Measurements from ENCODE around the gene HCN3. TPM values are rescaled to one million over a fixed set of nuclear protein-coding genes. Genes with fewer than 3 reads are reported as not detected.
"Not testable (repeated sequence)": the region's sequence is repeated elsewhere in the genome, so short reads cannot be mapped to it uniquely, and the experiment has no call there.

HCN3 gene
- total RNA-seq, 1 donor from 2014 or later = 0.40 TPM

GRCh38 chr1:155284476-155284875 lies 7.2 kb downstream of the HCN3 start:
- DNase-seq (ENCODE audit: low read depth, low spot score) = no peak

DNA sequence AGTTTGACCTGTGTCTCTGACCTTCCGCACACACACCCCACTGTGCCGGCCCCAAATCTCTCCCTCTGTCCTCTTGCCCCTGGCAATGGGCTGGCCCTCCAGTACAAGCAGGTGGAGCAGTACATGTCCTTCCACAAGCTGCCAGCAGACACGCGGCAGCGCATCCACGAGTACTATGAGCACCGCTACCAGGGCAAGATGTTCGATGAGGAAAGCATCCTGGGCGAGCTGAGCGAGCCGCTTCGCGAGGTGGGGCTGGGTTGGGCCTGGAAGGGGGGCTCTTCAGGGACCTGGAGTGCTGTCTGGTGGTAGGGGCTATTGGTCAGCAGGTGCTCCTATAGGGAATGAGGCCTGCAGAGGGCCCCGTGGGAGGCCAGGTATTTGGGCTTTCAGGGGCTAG lies 7.8 kb downstream of the HCN3 start:
- no peak for DNase-seq (ENCODE audit: low read depth, low spot score)

- DNase-seq (ENCODE audit: low read depth, low spot score) = no peak
Measured at GRCh38 chr1:155285631-155286044, 8.4 kb downstream of the HCN3 start.

- DNase-seq (ENCODE audit: low read depth, low spot score) = no peak
Measured at GRCh38 chr1:155286544-155286943, 9.3 kb downstream of the HCN3 start.

DNA sequence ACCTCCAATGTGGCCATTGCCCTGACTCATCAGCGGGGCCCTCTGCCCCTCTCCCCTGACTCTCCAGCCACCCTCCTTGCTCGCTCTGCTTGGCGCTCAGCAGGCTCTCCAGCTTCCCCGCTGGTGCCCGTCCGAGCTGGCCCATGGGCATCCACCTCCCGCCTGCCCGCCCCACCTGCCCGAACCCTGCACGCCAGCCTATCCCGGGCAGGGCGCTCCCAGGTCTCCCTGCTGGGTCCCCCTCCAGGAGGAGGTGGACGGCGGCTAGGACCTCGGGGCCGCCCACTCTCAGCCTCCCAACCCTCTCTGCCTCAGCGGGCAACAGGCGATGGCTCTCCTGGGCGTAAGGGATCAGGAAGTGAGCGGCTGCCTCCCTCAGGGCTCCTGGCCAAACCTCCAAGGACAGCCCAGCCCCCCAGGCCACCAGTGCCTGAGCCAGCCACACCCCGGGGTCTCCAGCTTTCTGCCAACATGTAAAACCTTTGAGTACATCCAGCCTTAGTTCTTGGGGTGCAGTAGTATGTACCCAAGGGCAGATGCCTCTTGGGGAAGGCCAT lies 10.8 kb downstream of the HCN3 start:
- no peak for DNase-seq (ENCODE audit: low read depth, low spot score)

- not testable (repeated sequence) for DNase-seq (ENCODE audit: low read depth, low spot score)
Measured at GRCh38 chr1:155291006-155291405, 13.7 kb downstream of the HCN3 start.

GRCh38 chr1:155293086-155293749 lies 16.0 kb downstream of the HCN3 start:
- DNase-seq (ENCODE audit: low read depth, low spot score) = no peak

- DNase-seq (ENCODE audit: low read depth, low spot score) = no peak
Measured at GRCh38 chr1:155294520-155295182, 17.4 kb downstream of the HCN3 start.

GRCh38 chr1:155295183-155295941 lies 18.1 kb downstream of the HCN3 start:
- no peak for DNase-seq (ENCODE audit: low read depth, low spot score)

DNA sequence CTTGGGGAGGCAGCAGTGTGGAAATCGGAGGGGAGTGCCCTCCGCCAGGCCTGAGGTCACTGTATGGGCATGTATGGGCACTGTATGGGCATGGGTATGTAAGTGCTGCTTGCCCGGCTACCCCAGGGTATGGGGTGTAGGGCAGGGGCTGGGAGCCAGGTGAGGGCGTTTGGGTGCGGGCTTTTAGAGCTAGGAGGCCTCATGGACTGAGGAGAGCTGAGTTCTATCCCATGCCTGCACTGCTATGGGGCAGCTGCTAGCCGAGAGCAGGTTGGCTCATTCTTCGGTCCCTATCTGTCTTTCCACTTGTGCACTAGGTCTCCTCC lies 18.6 kb downstream of the HCN3 start:
- DNase-seq (ENCODE audit: low read depth, low spot score) = no peak

- no peak for DNase-seq (ENCODE audit: low read depth, low spot score)
Measured at GRCh38 chr1:155296661-155297060, 19.4 kb downstream of the HCN3 start.

DNA sequence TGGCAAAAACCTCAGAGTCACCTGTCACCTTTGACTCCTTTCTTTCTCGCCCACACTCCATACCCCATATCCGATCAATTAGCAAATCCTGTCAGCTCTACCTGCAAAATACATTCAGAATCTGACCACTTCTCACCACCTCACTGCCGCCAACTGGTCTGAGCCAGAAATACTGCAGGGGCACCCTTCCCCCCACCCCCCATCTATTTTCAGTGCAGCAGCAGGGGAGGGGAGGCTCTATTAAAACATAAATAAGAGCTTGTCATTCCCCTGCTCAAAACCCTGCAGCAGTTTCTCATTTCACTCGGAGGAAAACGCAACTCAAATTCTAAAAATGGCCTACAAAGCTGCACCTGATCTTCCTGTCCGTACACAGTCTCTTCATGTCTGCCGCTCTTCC lies 20.1 kb downstream of the HCN3 start:
- no peak for DNase-seq (ENCODE audit: low read depth, low spot score)

DNA sequence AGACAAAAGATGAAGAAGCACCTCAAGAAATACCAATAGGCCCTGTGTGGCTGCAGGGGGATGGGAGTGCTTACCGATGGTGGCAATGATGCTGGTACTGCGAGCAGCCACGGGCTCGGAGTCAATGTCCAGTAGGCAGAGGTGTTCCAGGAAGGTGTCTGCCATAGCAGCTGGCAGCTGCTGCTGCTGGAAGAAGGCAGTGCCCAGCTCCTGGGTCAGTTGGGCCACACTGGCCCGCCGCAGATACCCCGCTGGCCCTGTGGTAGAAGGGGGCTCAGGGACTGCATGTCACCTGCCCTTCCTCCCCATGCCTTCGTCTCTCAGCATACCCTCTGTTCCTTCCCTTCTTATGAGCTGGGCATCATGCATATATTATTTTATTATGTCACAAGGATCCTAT lies 22.8 kb downstream of the HCN3 start:
- DNase-seq (ENCODE audit: low read depth, low spot score) = no peak

DNA sequence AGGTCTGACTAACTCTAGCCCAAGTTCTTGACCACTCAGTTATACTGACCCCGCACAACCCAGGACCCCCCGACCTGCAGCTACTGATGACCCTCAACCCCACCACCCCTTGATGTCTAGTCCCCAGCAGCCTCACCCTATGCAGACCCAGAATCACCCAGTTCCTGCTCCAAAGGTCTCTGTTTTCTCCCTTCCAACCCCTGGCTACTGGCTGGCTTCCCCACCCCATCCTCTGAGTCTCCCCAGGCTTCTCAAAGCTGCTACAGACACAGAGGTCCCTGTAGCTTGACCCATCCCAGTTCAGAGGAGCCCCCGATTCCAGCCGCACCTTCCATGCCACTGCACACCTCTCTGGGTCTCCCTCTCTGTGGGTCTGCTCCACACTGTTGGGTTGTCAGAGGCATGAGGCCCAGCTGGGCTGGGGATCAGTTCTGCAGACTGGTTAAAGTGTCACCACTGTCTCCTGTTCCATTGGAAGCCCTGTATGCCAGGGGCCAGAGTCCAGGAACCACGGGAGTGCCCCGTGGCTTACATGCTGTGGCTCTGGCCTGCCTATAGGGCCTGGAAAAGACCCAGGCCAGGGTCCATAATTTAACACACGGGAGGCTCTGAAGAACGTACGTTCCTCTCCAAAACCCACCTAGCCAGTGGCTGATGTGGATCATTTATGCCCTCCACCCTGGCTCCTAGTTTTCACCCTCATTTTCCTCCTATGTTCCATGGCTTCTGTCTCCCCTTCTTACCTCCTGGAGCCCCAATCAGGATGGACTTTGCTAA lies 23.5 kb downstream of the HCN3 start:
- no peak for DNase-seq (ENCODE audit: low read depth, low spot score)

GRCh38 chr1:155301342-155301841 lies 24.1 kb downstream of the HCN3 start, which contains the start of gene PKLR:
Gene PKLR, minus strand, starts transcription at chr1:155301438. Its CDS starts 43 bp downstream, at chr1:155301395.
- DNase-seq (ENCODE audit: low read depth, low spot score) = no peak

DNA sequence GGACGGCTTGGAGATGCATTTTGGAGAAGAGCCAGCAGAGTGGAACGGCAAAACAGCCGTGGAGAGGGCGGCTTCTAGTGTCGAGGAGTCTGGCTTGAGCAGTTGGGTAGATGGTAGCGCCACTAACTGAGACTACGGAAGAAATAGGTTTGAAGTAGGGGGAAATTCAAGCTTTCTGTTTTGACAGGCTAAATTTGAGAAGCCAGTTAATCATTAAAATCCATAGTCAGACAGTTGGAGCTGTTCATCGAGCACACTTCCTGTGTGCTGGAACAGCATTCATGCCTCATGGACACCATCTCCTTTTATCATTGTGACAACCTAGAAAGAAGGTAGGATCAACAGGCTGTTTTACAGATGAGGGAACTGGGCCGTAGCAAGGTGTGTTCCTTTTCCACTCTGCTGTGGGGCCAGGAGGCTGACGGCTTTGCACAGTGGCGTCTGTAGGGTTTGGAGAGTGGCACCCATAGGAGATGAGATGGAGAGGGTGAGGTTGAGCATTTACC lies 27.3 kb downstream of the HCN3 start:
- no peak for DNase-seq (ENCODE audit: low read depth, low spot score)

DNA sequence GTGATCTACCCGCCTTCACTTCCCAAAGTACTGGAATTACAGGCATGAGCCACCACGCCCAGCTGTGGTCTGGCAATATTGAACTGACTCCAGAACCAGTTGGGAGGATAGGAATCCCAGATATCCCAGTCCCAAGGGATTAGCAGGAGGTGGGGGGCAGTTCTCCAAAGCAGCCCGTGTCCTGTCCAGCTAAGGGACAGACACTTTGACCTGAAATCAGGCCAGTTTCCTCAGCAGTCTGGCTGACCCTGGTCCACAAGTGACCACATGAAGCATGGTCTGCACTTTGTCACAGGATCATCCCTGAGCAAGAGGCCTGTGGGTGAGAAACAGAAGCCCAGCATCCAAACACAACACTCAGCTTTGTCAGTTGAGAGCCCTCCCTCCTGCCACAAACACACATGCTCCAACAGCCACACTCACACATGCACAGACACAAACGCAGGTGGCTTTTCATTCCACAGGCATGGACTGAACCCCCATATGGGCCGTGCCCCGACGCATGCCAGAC lies 28.7 kb downstream of the HCN3 start:
- DNase-seq (ENCODE audit: low read depth, low spot score) = no peak

DNA sequence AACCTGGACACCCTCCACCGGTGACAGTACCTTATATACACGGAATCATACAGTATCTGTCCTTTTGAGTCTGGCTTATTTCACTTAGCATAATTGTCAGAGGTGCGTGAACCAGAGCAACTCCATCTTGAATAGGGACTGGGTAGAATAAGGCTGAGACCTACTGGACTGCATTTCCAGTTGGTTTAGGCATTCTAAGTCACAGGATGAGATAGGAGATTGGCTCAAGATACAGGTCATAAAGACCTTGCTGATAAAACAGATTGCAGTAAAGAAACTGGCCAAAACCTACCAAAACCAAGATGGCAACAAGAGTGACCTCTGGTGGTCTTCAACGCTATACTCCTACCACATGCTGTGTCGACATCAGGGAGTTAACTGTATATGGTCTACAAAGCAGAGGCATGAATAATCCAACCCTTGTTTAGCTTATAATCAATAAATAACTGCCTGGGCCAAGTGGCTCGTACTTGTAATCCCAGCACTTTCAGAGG lies 30.0 kb downstream of the HCN3 start:
- DNase-seq (ENCODE audit: low read depth, low spot score) = no peak

- DNase-seq (ENCODE audit: low read depth, low spot score) = peak; percentile 96
Measured at GRCh38 chr1:155308493-155309422, 31.5 kb downstream of the HCN3 start, which contains the start of gene FDPS. Gene FDPS, plus strand, starts transcription at chr1:155308866. Its CDS starts 924 bp downstream, at chr1:155309790.
